HepG2 (cell line): ENCODE results near the gene TGIF1. TPM values are rescaled to one million over a fixed set of nuclear protein-coding genes. Genes with fewer than 3 reads are reported as not detected.
A peak's percentile ranks its signal among the peaks of the same experiment; 100 is the strongest.

ENCODE experiments used
- CREB1 ChIP-seq, 2 experiments: fragments of 450-650 bp in 1 of 2; IDR thresholded peaks; 2 replicates each; pipeline ENCODE4 v1.6.1; 2016 to 2017; ENCODE audit warnings: control low read depth in 1 of 2, mild to moderate bottlenecking in 1 of 2, missing compliant biosample characterization in 1 of 2, missing genetic modification characterization in 1 of 2
- MAF1 ChIP-seq: sonication (generic); formaldehyde crosslinking; IDR thresholded peaks from 2 replicates; pipeline ENCODE4 v1.5.0; 2020; ENCODE audit warnings: missing genetic modification reagents, borderline replicate concordance
- NR2F2 ChIP-seq: IDR thresholded peaks from 2 replicates; pipeline ENCODE4 v1.6.1; 2012; ENCODE audit warnings: low read depth, inconsistent platforms, borderline replicate concordance
- PATZ1 ChIP-seq: sonication (generic); formaldehyde crosslinking; IDR thresholded peaks from 2 replicates; pipeline ENCODE4 v1.4.0; 2020; ENCODE audit warnings: missing genetic modification reagents
- ZNF143 ChIP-seq: sonication (generic); formaldehyde crosslinking; IDR thresholded peaks from 2 replicates; pipeline ENCODE4 v1.4.0; 2020; ENCODE audit warnings: missing genetic modification reagents
- ZNF232 ChIP-seq: sonication (generic); formaldehyde crosslinking; IDR thresholded peaks from 2 replicates; pipeline ENCODE4 v1.4.0; 2020; ENCODE audit warnings: missing genetic modification reagents, borderline replicate concordance
- ZNF260 ChIP-seq: sonication (generic); formaldehyde crosslinking; IDR thresholded peaks from 2 replicates; pipeline ENCODE4 v1.4.0; 2020; ENCODE audit warnings: missing genetic modification reagents, low read depth, mild to moderate bottlenecking, borderline replicate concordance
- polyA plus RNA-seq, 8 experiments: library from polyadenylated mRNA; depleted of rRNA in 3 of 8; stranded (reverse) in 7 of 8; unstranded in 1 of 8; fragments of >200 nt; fragmentation: Illumina TruSeq in 4 of 8; extraction: Trizol in 4 of 8; gene quantifications; 2 replicates each; pipeline versions ENCODE4 v1.2.1 to v1.2.3, GENCODE V29; 2011 to 2016; ENCODE audit warnings: low read depth in 4 of 8, missing spikeins in 1 of 8, mixed read lengths in 1 of 8; ENCODE audit not compliant: insufficient read depth in 1 of 8
- total RNA-seq, 5 experiments: library from RNA; depleted of rRNA; stranded (reverse); fragments of >200 nt; fragmentation: Illumina TruSeq; extraction: Trizol; gene quantifications; 2 replicates each; pipeline ENCODE4 v1.2.3, GENCODE V29; 2016; ENCODE audit warnings: low read depth in 1 of 5
- TF ChIP-seq, protein P1 (sequence below): sonication (generic); formaldehyde crosslinking; IDR thresholded peaks from 2 replicates; pipeline ENCODE4 v1.4.0; 2020; ENCODE audit warnings: missing genetic modification reagents
- TF ChIP-seq, protein P2 (sequence below): sonication (generic); formaldehyde crosslinking; IDR thresholded peaks from 2 replicates; pipeline ENCODE4 v1.4.0; 2020; ENCODE audit warnings: missing genetic modification reagents, borderline replicate concordance

The TGIF1 gene
- total and polyA plus RNA-seq, 2 of the 13 experiments (the other 11 are each of a cell fraction or from before 2014, with no cell fraction given) = 50.0 to 76.1 TPM

DNA sequence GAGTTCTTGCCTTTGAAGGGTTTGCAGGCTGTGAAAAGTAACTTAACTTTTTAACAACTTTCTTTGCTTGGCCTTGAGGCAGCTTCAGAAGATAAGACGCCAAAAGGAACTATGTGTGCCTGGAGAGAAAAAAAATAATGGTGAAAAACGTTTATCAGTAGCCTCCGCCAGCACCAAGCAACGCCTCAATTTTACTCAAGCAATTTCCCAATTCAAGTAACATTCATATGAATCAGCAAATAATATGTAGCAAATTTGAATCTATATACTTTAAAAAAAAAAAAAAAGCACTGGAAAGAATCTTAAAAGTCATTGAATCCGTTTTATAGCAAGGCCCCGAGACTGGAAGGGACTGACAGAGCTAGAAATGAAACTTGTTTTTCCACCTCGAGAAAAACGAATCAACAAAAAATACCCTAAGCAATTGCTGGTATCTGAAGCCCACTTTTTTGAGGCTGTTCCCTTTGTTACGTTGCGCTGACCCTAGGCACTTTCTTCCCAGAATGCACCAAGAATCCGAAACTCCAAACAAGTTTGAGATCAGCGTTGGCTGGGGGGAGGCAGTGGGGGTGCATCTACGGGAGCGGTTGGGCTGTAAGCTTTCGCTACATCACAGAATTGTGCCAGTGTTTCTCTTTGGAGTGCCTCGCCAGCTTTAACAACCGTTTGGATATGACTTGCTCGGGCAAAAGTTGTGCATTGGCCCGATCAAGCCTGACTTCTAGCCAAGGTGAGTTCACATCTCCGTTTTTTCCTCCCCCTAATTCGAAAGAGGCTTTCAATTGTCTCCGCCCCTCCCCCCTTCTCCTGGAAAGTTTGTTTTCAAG is 2.7 kb upstream of the TGIF1 start (continued):
- TF ChIP-seq PATZ1 (CRISPR knock-in tag) (peak; percentile 63), NR2F2 (0 out of 2 replicates have a peak, but pooled peaks have one; percentile 6), MAF1 (CRISPR knock-in tag) (no peak), ZNF232 (CRISPR knock-in tag) (0 out of 2 replicates have a peak, but pooled peaks have one; percentile 1), ZNF143 (0 out of 2 replicates have a peak, but pooled peaks have one; percentile 50), ZNF260 (CRISPR knock-in tag) (no peak), CREB1 (IDR thresholded peaks at IDR 0.05) (no peak), CREB1 (CRISPR knock-in tag; IDR thresholded peaks at IDR 0.05) (0 out of 2 replicates have a peak, but pooled peaks have one; percentile 3)
- TF ChIP-seq, protein P1, sequence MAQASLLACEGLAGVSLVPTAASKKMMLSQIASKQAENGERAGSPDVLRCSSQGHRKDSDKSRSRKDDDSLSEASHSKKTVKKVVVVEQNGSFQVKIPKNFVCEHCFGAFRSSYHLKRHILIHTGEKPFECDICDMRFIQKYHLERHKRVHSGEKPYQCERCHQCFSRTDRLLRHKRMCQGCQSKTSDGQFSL (CRISPR knock-in tag) = peak; percentile 58; the same call in 1 of the 2 replicates
- TF ChIP-seq, protein P2, sequence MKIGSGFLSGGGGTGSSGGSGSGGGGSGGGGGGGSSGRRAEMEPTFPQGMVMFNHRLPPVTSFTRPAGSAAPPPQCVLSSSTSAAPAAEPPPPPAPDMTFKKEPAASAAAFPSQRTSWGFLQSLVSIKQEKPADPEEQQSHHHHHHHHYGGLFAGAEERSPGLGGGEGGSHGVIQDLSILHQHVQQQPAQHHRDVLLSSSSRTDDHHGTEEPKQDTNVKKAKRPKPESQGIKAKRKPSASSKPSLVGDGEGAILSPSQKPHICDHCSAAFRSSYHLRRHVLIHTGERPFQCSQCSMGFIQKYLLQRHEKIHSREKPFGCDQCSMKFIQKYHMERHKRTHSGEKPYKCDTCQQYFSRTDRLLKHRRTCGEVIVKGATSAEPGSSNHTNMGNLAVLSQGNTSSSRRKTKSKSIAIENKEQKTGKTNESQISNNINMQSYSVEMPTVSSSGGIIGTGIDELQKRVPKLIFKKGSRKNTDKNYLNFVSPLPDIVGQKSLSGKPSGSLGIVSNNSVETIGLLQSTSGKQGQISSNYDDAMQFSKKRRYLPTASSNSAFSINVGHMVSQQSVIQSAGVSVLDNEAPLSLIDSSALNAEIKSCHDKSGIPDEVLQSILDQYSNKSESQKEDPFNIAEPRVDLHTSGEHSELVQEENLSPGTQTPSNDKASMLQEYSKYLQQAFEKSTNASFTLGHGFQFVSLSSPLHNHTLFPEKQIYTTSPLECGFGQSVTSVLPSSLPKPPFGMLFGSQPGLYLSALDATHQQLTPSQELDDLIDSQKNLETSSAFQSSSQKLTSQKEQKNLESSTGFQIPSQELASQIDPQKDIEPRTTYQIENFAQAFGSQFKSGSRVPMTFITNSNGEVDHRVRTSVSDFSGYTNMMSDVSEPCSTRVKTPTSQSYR (CRISPR knock-in tag) = peak; percentile 24; the same call in 1 of the 2 replicates
